Colonic mucosa (tissue), 4 donors: ENCODE results near the gene NAGS. TPM values are rescaled to one million over a fixed set of nuclear protein-coding genes. Genes with fewer than 3 reads are reported as not detected.
"Not testable (repeated sequence)": the region's sequence is repeated elsewhere in the genome, so short reads cannot be mapped to it uniquely, and the experiment has no call there.

Experiments used
- DNase-seq: peaks from one replicate; pipeline ENCODE4 v3.0.0-alpha.2; 2020
- H3K27ac ChIP-seq: fragments of 200-600 bp; one replicate; pipeline ENCODE4 v1.8.0; 2021
- H3K27me3 ChIP-seq: fragments of 200-600 bp; one replicate; pipeline ENCODE4 v1.8.0; 2021
- H3K36me3 ChIP-seq: fragments of 200-600 bp; one replicate; pipeline ENCODE4 v1.8.0; 2021
- H3K4me1 ChIP-seq: fragments of 200-600 bp; one replicate; pipeline ENCODE4 v1.8.0; 2021; ENCODE audit warnings: mild to moderate bottlenecking
- H3K4me3 ChIP-seq: fragments of 200-600 bp; one replicate; pipeline ENCODE4 v1.8.0; 2021
- H3K9ac ChIP-seq, 2 donors: one replicate each; pipeline ENCODE4 v1.7.0; 2013; ENCODE audit warnings: control low read depth in 2 of 2, low read depth in 2 of 2, low read length in 2 of 2
- H3K9me3 ChIP-seq: fragments of 200-600 bp; one replicate; pipeline ENCODE4 v1.8.0; 2021
- CTCF ChIP-seq: fragments of 200-600 bp; IDR thresholded peaks from one replicate; pipeline ENCODE4 v1.8.0; 2022; ENCODE audit warnings: antibody characterized with exemption, mild to moderate bottlenecking
- intact Hi-C: fragments of 100-400 bp; cut with DNase I; formaldehyde crosslinking; loops from one replicate; pipeline ENCODE4 v1.14.1; 2022
- total RNA-seq, 2 donors: library from RNA; stranded (reverse); fragmentation: NEBNext Ultra II Directional in 1 of 2; extraction: Animal tissue kit (Norgen Biotek cat#: 25700) in 1 of 2; gene quantifications; one replicate each; pipeline ENCODE4 v1.2.1, GENCODE V29; 2021
- donor health status: healthy.
- donor health status: DM: no; HTN: no; CAD: no.
- donor health status: DM: no; HTN: no; CAD: no.

NAGS gene
- total RNA-seq, 2 donors from 2014 or later: 5.2 to 14.0 TPM

GRCh38 chr17:43962479-43962878 lies 41.9 kb upstream of the NAGS start:
- H3K4me3 ChIP-seq: no peak overlapping the region
- no peak overlapping the region for H3K9ac ChIP-seq
- no peaks in the 10 kb centered on the region for H3K27me3 ChIP-seq
- no peaks in the 10 kb centered on the region for H3K9me3 ChIP-seq
- no peak for DNase-seq
- no peaks in the 10 kb centered on the region for H3K36me3 ChIP-seq
- intact Hi-C loops: no loop called here
- H3K4me1 ChIP-seq: no peaks in the 10 kb centered on the region
- no peak for TF ChIP-seq CTCF
- no peak overlapping the region for H3K27ac ChIP-seq

- H3K4me1 ChIP-seq: no peaks in the 10 kb centered on the region
- no peak overlapping the region for H3K4me3 ChIP-seq
- no peak for DNase-seq
- H3K27me3 ChIP-seq: no peaks in the 10 kb centered on the region
- no peaks in the 10 kb centered on the region for H3K9me3 ChIP-seq
- H3K9ac ChIP-seq: no peak overlapping the region
- no peak overlapping the region for H3K27ac ChIP-seq
- H3K36me3 ChIP-seq: no peaks in the 10 kb centered on the region
- TF ChIP-seq CTCF: no peak
- intact Hi-C loops: no loop called here
These were observed 38.1 kb upstream of the NAGS start for GRCh38 chr17:43966276-43966675.

- TF ChIP-seq CTCF: no peak
- no peak for DNase-seq
- H3K4me3 ChIP-seq: no peak overlapping the region
- intact Hi-C loops: no loop called here
- no peaks in the 10 kb centered on the region for H3K4me1 ChIP-seq
- H3K36me3 ChIP-seq: no peaks in the 10 kb centered on the region
- no peaks in the 10 kb centered on the region for H3K27me3 ChIP-seq
- no peak overlapping the region for H3K27ac ChIP-seq
- H3K9me3 ChIP-seq: no peaks in the 10 kb centered on the region
- H3K9ac ChIP-seq: no peak overlapping the region
These were observed 37.1 kb upstream of the NAGS start for GRCh38 chr17:43967251-43967875.

GRCh38 chr17:43970366-43970765 lies 34.1 kb upstream of the NAGS start:
- H3K27me3 ChIP-seq: no peaks in the 10 kb centered on the region
- H3K9ac ChIP-seq: no peak overlapping the region
- DNase-seq: no peak
- no peaks in the 10 kb centered on the region for H3K36me3 ChIP-seq
- no peaks in the 10 kb centered on the region for H3K9me3 ChIP-seq
- intact Hi-C loops: no loop called here
- no peak for TF ChIP-seq CTCF
- H3K4me3 ChIP-seq: no peak overlapping the region
- H3K4me1 ChIP-seq: no peaks in the 10 kb centered on the region
- H3K27ac ChIP-seq: no peak overlapping the region

- DNase-seq, H3K4me3 ChIP-seq, H3K4me1 ChIP-seq, intact Hi-C loops, H3K27ac ChIP-seq, H3K36me3 ChIP-seq, H3K27me3 ChIP-seq, H3K9ac ChIP-seq, H3K9me3 ChIP-seq: not testable (repeated sequence)
These were observed 33.0 kb upstream of the NAGS start for GRCh38 chr17:43971436-43971835.

- H3K9ac ChIP-seq, intact Hi-C loops, H3K4me1 ChIP-seq, H3K27me3 ChIP-seq, H3K36me3 ChIP-seq, H3K27ac ChIP-seq, H3K4me3 ChIP-seq, H3K9me3 ChIP-seq, DNase-seq: not testable (repeated sequence)
These were observed 31.8 kb upstream of the NAGS start for GRCh38 chr17:43972444-43973212.
